HG03439 (cell line): ENCODE results near the gene ATP10A.
"Not testable (repeated sequence)": the region's sequence is repeated elsewhere in the genome, so short reads cannot be mapped to it uniquely, and the experiment has no call there.

Source experiments
- ATAC-seq: cut with Tn5 transposase; IDR thresholded peaks from one replicate; pipeline ENCODE4 v1.9.1; 2021; ENCODE audit warnings: mild to moderate bottlenecking, moderate library complexity; ENCODE audit not compliant: unreplicated experiment

Gene ATP10A

GRCh38 chr15:25884370-25884769, 21.2 kb upstream of the ATP10A start:
- ATAC-seq, result no peak

DNA sequence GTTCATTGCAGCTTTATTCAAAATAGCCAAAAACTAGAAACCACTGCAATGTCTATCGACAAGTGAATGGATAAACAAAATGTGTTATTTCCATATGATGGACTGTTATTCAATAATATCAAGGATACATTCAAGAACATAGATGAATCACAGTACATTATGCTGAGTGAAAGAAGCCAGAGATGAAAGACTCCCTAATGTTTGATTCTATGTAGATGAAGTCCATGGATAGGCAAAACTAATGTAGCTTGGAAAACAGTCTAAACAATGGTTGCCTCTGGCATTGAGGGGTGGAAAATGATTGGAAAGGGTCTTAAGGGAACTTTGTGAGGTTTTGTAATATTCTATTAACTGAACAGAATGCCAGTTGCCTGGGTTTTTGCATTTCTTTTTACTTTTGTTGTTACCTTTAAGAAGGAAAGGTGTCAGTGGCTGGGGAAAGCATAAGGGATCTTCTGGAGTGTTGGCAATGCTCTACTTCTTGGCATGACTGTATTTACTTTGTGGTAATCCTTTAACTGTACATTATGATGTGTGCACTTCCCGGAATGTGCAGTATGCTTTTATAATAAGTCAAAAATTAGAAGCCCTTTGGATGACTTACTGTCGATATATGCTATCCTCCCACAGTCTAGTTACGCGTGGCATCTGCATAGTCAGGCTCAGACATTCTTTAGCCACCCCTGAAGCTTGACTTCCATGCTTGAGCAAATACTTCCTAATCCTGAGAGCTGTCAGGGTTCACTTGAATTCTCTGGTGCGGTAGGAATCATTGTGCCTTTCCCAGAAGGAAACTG, 20.5 kb upstream of the ATP10A start:
- ATAC-seq, result no peak

DNA sequence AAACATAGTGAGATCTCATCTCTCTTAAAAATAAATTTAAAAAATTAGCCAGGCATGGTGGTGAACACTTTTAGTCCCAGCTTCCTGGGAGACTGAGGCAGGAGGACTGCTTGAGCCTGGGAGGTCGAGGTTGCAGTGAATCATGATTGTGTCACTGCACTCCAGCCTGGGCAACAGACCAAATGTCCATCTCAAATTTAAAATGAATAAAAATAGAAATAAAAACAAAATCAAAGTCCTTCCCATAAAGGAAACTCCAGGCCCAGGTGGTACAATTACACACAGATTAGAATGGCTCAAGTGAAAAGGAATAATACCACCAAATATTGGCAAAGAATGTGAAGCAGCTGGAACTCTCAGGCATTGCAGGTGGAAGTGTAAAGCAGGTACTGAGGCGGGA, 19.3 kb upstream of the ATP10A start:
- no peak for ATAC-seq

DNA sequence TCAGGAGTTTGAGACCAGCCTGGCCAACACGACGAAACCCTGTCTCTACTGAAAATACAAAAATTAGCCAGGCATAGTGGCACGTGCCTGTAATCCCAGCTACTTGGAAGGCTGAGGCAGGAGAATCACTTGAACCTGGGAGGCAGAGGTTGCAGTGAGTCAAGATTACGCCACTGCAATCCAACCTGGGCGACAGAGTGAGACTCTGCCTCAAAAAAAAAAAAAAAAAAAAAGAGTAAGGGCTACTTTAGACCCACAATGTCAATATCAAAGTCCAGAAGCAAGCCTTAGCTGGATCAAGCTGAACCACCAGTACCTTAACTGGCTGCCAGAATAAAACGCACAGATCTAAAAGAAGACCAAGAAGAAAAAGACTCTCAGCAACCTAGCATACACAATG, 17.8 kb upstream of the ATP10A start:
- not testable (repeated sequence) for ATAC-seq

DNA sequence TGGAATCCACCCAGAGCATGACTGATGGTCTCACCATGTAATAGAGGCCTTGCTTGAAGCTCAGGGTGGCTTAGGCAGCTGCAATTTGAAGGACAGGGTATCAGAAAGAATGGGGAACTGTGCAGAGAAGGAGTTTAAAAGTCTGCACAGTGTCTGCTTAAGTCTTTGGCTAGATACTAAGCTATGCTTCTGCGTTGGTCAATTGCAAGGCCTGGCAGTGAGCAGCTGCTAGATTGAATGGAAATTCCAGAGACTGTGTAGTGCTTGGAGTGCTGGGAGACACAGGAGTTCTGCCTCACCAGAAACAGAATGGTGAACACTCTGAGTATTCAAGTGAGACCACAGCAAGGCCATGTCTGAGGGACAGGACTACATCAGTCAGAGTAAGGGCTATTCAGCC, 17.3 kb upstream of the ATP10A start:
- ATAC-seq, result no peak

GRCh38 chr15:25879438-25879837, 16.3 kb upstream of the ATP10A start:
- ATAC-seq, result no peak

- no peak for ATAC-seq
Observed at GRCh38 chr15:25877681-25878080, 14.6 kb upstream of the ATP10A start.

DNA sequence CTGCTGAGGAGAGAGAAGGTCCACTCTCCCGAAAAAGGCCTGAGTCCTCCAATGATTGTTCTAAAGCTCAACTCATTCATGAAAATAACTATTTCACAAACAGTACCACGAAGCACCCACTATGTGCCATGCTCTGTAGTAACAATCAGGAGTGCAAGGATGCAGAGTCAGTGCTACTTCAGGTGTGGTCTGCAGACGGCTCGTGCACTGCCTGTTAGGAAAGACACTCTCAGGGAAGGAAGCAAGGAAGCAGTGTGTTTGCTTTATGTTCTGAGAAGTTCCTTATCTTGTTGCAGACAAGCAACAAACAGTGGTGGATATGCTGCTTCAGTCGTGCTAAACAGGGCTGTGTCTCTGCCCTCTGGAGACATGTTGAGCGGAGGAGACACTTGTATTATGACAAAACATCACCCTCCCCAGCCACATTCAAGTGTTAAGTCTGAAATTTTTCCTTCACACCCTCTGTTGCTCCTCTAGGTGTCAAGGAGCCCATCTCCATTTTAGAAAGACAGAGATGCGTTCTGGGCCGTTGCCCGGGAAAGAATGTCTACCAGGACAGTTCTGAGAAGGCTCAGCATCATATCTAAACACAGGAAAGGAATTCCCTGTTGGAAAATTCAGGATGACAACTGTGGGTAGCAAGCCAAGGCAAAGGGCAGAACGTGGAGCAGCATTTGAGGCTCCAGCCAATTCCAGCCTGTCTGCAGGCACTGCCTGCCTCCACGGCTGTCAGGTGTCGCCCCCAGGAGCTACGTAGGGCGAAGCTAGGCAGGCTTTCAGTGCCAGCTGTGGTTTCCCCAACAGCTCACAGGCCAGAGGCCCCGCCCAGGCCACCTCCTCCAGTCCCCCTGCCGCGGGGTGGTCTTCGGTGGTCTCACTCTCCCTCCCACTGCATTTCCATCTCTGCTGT, 13.4 kb upstream of the ATP10A start:
- no peak for ATAC-seq

- no peak for ATAC-seq
Observed at GRCh38 chr15:25875566-25875965, 12.4 kb upstream of the ATP10A start.

DNA sequence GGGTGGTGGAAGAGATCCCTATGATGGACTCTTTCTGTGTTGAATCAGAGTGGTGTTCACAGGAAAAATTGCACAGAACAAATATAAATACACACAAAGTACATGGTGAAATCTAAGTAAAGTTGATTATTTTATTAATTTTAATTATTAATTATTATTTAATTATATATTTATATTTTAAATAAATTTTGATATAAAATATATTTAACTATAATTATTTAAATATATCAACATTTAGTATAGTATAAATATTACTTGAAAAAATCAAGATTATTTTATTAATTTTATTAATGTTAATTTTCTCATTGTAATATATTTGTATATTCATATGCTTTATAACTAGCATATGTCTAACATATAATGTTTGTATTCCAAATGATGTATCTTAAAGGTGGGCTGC, 11.3 kb upstream of the ATP10A start:
- ATAC-seq, result no peak

DNA sequence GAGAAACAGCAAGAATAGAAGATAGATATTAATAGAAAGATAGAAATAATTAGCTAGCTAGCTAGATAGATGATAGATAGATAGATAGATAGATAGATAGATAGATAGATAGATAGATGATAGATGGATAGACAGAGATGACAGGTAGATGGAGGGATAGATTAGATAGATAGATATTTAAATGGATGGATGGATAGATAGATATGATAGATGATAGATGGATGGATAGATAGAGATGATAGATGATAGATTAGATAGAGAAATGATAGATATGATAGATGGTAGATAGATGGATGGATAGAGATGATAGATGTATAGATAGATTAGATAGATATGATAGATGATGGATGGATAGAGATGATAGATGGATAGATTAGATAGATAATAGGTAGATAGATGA, 8.3 kb upstream of the ATP10A start:
- ATAC-seq, result no peak

- ATAC-seq, result no peak
Observed at GRCh38 chr15:25870938-25871337, 7.8 kb upstream of the ATP10A start.

DNA sequence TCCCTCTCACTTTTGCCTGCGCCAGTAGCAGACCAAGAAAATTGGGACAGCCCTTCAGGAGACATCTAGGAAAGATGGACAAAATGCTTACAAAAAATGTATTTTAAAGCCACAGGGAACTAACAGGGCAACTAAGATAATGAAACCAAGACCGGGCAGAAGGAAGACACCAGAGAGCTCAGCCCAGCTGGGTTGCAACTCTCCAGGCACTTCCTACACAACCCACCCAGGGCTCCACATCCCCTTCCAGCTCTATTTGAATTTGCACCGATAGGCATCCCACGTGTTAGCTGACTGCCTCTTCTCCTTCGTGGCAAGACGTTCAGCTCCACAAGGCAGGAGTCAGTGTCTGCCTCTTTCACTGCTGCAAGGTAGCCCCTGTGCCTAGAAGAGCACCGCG, 6.6 kb upstream of the ATP10A start:
- no peak for ATAC-seq

DNA sequence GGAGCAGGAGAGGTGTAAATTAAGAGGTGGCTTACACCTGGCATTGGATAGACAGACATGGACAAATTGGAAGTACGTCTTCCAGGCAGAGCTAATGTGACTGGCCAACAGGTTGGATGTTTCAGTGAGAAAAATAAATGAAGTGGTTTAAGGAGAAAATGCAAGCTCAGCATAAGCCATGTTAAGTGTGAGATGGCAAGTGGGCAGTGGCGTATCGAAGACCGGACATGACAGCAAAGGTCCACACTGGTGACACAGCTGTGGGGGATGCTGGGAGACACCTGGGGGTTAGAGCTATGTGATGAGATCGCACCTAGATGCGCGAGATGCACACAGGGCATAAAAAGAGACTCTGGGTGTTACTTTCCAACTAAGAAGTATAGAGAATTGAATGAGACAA, 3.7 kb upstream of the ATP10A start:
- ATAC-seq, result no peak

DNA sequence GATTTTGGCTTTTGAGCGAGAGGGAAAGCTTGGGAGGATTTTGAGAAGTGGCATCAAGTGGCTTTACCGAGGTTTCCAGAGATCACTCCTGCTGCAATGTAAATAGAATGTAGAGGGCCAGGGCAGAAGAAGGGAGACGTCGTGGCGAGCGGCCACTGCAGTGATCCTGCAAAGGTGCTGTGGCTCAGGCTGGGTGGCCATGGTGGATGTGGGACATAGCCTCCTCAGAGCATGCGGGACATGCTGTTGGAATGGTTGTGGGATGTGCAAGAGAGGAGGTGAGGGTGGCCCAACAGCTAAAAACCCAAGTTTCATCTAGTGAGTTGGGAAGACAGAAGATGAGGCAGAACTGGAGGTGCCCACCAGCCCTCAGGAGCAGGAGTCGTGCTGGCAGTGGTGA, 3.1 kb upstream of the ATP10A start:
- ATAC-seq, result no peak

GRCh38 chr15:25864966-25865365, 1.8 kb upstream of the ATP10A start:
- ATAC-seq, result no peak

DNA sequence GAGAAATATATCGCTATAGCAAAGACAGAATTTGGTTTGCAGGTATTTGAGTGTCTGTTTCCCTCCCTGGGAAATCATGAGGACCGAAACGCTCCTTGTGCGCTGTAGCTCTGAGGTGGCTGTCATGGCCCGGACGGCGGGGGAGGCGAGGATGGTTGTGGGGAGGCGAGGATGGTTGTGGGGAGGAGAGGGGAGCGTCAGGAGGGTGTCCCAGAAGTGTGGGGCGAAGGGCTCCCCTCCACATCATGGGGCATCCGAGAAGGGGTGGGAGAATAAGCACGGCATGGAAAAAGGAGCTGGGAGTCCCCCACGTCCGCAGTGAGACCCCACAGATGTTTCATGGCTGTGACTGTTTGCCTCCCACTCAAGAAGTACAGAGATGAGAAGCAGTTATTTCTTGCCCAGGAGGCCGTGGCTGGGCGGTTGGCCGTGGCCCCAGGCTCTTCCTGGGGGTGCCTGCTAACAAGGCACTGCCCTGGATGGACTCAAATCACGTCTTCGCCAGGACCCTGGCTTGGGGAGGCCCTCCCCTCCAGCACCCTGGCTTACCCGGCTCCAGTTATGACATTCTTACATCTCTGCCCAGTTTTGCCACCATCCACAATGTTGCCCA, 947 bp upstream of the ATP10A start:
- ATAC-seq, result no peak

- ATAC-seq, result no peak
Observed at GRCh38 chr15:25862472-25863110, 536 bp downstream of the ATP10A start.

GRCh38 chr15:25862071-25862471, 1.1 kb downstream of the ATP10A start:
- ATAC-seq, result no peak

DNA sequence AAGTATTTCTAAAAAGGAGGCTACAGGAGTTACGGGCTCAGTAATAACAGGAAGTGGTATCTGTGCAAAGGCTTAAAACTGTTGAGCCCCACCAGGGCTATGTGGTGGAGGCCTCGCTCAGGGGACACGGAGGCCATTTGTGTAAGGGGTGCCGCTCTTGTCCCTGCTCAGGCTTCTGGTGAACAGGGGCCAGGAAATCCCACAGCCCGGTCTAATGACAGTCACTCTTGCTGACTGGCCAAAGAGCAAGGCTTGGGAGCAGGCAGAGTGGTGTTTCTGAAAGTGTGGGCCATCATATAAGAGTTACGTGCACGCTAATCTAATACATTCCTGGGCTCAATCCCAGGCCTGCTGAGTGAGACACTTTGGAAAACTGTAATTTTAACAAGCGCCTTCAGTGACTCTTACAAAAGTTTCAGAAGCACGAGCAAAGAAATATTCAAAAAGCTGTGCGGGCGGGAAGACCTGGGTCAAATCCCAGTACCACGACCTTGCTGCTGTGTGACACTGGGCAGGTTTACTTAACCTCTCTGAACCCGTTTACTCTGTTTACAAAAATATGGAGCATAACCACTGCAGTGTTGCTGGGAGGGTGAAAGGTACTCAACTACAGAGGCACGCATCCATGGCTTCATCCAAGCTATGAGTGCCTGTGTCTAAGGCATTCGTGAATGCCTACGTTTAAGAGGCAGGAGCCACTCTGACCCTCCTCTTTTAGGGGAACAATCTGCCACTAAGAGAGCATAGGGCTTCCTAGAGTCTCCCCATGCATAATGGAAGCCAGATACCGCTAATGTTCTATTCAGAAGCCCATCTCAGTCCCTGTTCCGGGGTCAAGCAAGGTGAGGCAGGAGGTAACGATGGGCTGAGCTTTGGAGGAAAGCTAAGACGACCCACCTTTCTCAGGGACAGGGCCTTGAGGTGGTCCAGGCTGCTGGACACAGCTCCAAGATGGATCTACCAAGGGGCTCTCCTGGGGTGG, 2.0 kb downstream of the ATP10A start:
- ATAC-seq, result no peak
